ENCODE results near the gene BOD1L1.

The BOD1L1 gene

GRCh38 chr4:13536607-13537006 is 90.9 kb downstream of the BOD1L1 start:
- POLR2A ChIA-PET, result no interaction called here
- TF ChIP-seq CTCF (IDR thresholded peaks at IDR 0.05; ENCODE audit: control extremely low read depth, extremely low read depth, low read depth, missing control alignments), result no peak
- no peak for DNase-seq (ENCODE audit: extremely low spot score)
- CTCF ChIA-PET, result interaction anchor here (1.2 to 2.1 kb wide), 4 partner anchors 10 to 684 kb away, joined by 4 to 9 read pairs (median 4); no protein-coding TSS in a partner anchor

- peak; percentile 13 for DNase-seq (ENCODE audit: extremely low spot score)
- no peak for TF ChIP-seq CTCF (IDR thresholded peaks at IDR 0.05; ENCODE audit: control extremely low read depth, extremely low read depth, low read depth, missing control alignments)
- ChIA-PET CTCF (interaction anchor here (1.2 to 2.6 kb wide), 4 partner anchors 9 to 683 kb away, joined by 4 to 9 read pairs (median 6); no protein-coding TSS in a partner anchor), POLR2A (no interaction called here)
Measured at GRCh38 chr4:13535708-13536361, 91.7 kb downstream of the BOD1L1 start.

- no peak for DNase-seq (ENCODE audit: extremely low spot score)
- no peak for TF ChIP-seq CTCF (IDR thresholded peaks at IDR 0.05; ENCODE audit: control extremely low read depth, extremely low read depth, low read depth, missing control alignments)
- POLR2A ChIA-PET, result no interaction called here
- CTCF ChIA-PET, result interaction anchor here (2.6 kb wide), 1 partner anchor 14 kb away, joined by 9 read pairs; no protein-coding TSS in a partner anchor
Measured at GRCh38 chr4:13535118-13535517, 92.4 kb downstream of the BOD1L1 start.

GRCh38 chr4:13534344-13535063 is 93.0 kb downstream of the BOD1L1 start:
- no peak for DNase-seq (ENCODE audit: extremely low spot score)
- POLR2A ChIA-PET, result no interaction called here
- no peak for TF ChIP-seq CTCF (IDR thresholded peaks at IDR 0.05; ENCODE audit: control extremely low read depth, extremely low read depth, low read depth, missing control alignments)
- CTCF ChIA-PET, result interaction anchor here (1.5 to 2.6 kb wide), 2 partner anchors 12 to 14 kb away, joined by 3 to 9 read pairs; no protein-coding TSS in a partner anchor

- no peak for TF ChIP-seq CTCF (IDR thresholded peaks at IDR 0.05; ENCODE audit: control extremely low read depth, extremely low read depth, low read depth, missing control alignments)
- DNase-seq (ENCODE audit: extremely low spot score), result peak; percentile 15
- POLR2A ChIA-PET, result no interaction called here
- CTCF ChIA-PET, result interaction anchor here (0.9 to 2.6 kb wide), 4 partner anchors 10 to 19 kb away, joined by 3 to 9 read pairs (median 4); partner anchors contain the start of gene NKX3-2
Measured at GRCh38 chr4:13533670-13534343, 93.7 kb downstream of the BOD1L1 start.

- no peak for DNase-seq (ENCODE audit: extremely low spot score)
- TF ChIP-seq CTCF (IDR thresholded peaks at IDR 0.05; ENCODE audit: control extremely low read depth, extremely low read depth, low read depth, missing control alignments), result no peak
- ChIA-PET CTCF (interaction anchor here (1.1 to 2.9 kb wide), 3 partner anchors 10 to 679 kb away, joined by 3 to 8 read pairs (median 5); no protein-coding TSS in a partner anchor), POLR2A (no interaction called here)
Measured at GRCh38 chr4:13531625-13531998, 95.9 kb downstream of the BOD1L1 start.
